ENCODE results near the gene AZIN2. TPM values are rescaled to one million over a fixed set of nuclear protein-coding genes. Genes with fewer than 3 reads are reported as not detected.
A peak's percentile ranks its signal among the peaks of the same experiment; 100 is the strongest.
"Not testable (repeated sequence)": the region's sequence is repeated elsewhere in the genome, so short reads cannot be mapped to it uniquely, and the experiment has no call there.

The AZIN2 gene
- total RNA-seq, 1 experiment from 2014 or later: 3.6 TPM

DNA sequence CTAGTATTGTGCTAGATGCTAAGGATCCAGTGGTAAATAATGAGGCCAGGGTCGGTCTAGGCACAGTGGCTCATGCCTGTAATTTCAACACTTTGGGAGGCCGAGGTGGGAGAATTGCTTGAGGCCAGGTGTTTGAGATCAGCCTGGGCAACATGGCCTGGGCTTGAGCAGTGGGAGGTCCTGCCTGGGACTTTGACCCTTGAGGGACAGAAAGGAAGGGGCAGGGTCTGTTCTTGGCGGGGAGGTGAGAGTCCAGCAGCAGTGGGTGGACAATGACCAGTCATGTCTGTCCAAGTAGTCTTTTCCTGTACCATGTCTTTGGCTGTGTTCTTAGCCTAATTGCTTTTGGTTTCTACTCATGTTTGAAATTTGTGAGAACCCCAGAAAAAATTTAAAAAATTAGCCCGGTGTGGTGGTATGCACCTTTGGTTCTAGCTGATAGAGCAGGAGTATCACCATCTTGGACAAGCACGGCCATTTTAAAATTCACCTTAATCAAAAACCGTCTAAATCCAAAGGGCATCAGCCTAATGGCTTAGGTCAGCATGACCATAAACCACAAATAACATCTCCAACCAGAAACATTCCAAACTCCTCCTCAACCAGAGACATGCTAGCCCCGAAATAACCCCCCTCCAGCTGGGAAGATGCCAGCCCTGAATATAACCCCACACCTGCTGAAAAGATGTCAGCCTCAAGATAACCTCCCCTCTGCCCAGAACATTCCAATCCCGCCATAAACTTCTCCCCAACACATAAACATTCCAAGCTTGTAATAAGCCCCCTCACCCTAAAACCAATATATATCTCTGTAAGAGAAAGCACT, 37.5 kb upstream of the AZIN2 start:
- Mint-ChIP-seq H3K9me3 (ENCODE audit: low read depth, unreplicated experiment) (no peaks in the 10 kb centered on the region), H3K36me3 (ENCODE audit: insufficient read depth, unreplicated experiment) (peaks cover 7% of the 10 kb centered on the region), H3K4me1 (ENCODE audit: low read depth, unreplicated experiment) (peaks cover 11% of the 10 kb centered on the region), H3K27me3 (ENCODE audit: unreplicated experiment) (no peaks in the 10 kb centered on the region), H3K4me3 (ENCODE audit: low read depth, unreplicated experiment) (no peak overlapping the region), H3K27ac (ENCODE audit: unreplicated experiment) (no peak overlapping the region)
- intact Hi-C loops (cut with micrococcal nuclease; ENCODE audit: unreplicated experiment): no loop called here
- TF ChIP-seq, protein P1, sequence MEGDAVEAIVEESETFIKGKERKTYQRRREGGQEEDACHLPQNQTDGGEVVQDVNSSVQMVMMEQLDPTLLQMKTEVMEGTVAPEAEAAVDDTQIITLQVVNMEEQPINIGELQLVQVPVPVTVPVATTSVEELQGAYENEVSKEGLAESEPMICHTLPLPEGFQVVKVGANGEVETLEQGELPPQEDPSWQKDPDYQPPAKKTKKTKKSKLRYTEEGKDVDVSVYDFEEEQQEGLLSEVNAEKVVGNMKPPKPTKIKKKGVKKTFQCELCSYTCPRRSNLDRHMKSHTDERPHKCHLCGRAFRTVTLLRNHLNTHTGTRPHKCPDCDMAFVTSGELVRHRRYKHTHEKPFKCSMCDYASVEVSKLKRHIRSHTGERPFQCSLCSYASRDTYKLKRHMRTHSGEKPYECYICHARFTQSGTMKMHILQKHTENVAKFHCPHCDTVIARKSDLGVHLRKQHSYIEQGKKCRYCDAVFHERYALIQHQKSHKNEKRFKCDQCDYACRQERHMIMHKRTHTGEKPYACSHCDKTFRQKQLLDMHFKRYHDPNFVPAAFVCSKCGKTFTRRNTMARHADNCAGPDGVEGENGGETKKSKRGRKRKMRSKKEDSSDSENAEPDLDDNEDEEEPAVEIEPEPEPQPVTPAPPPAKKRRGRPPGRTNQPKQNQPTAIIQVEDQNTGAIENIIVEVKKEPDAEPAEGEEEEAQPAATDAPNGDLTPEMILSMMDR (IDR thresholded peaks at IDR 0.05; ENCODE audit: unreplicated experiment): no peak
- BruUV-seq (replicated peaks): no TSS peak
- no peak for DNase-seq
- CTCF ChIA-PET: no interaction called here

DNA sequence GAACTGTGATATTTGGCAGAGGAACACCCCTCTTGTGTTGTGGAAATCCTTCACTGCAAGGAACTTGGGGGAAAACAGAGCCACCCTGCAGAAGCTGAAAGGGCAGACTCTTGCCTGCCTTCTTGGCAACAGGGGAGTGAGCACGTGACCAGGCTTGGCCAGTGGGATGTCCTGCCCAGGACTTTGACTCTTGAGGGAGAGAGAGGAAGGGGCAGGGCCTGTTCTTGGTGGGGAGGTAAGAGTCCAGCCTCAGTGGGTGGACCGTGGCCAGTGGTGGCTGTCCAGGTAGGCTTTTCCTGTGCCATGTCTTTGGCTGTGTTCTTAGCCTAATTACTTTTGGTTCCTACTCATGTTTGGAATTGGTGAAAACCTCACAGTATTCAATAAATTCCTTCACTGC, 35.7 kb upstream of the AZIN2 start:
- DNase-seq: peak; percentile 36
- Mint-ChIP-seq H3K27me3 (ENCODE audit: unreplicated experiment) (no peaks in the 10 kb centered on the region), H3K4me3 (ENCODE audit: low read depth, unreplicated experiment) (no peak overlapping the region), H3K4me1 (ENCODE audit: low read depth, unreplicated experiment) (peaks cover 12% of the 10 kb centered on the region), H3K9me3 (ENCODE audit: low read depth, unreplicated experiment) (no peaks in the 10 kb centered on the region), H3K27ac (ENCODE audit: unreplicated experiment) (no peak overlapping the region), H3K36me3 (ENCODE audit: insufficient read depth, unreplicated experiment) (peaks cover 4% of the 10 kb centered on the region)
- TF ChIP-seq, protein P1 (IDR thresholded peaks at IDR 0.05; ENCODE audit: unreplicated experiment): no peak
- no TSS peak for BruUV-seq (replicated peaks)
- CTCF ChIA-PET: no interaction called here
- intact Hi-C loops (cut with micrococcal nuclease; ENCODE audit: unreplicated experiment): no loop called here

DNA sequence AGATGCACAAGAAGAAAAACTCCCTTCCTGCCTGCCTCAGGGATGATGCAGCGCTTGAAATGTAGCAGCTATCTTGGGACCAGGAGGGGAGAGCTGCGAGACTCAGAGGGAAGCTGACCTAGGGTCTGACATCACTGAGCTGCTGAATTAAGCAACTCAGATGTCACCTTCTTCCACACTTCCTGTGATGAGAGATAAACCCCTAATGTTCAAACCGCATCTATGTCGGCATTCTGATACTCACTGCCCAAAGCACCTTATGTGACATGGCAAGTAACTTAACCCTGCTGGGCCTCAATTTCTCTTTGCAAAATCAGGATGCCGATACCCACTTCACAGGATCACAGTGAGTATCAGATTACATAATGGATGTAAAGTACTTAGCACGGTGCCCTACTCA, 35.1 kb upstream of the AZIN2 start:
- TF ChIP-seq, protein P1 (IDR thresholded peaks at IDR 0.05; ENCODE audit: unreplicated experiment): no peak
- no peaks in the 10 kb centered on the region for H3K36me3 Mint-ChIP-seq (ENCODE audit: insufficient read depth, unreplicated experiment)
- no peak overlapping the region for H3K27ac Mint-ChIP-seq (ENCODE audit: unreplicated experiment)
- H3K4me1 Mint-ChIP-seq (ENCODE audit: low read depth, unreplicated experiment): peaks cover 12% of the 10 kb centered on the region
- BruUV-seq (replicated peaks): no TSS peak
- DNase-seq: no peak
- peaks cover 2% of the 10 kb centered on the region for H3K9me3 Mint-ChIP-seq (ENCODE audit: low read depth, unreplicated experiment)
- CTCF ChIA-PET: no interaction called here
- no peak overlapping the region for H3K4me3 Mint-ChIP-seq (ENCODE audit: low read depth, unreplicated experiment)
- intact Hi-C loops (cut with micrococcal nuclease; ENCODE audit: unreplicated experiment): no loop called here
- H3K27me3 Mint-ChIP-seq (ENCODE audit: unreplicated experiment): no peaks in the 10 kb centered on the region

DNA sequence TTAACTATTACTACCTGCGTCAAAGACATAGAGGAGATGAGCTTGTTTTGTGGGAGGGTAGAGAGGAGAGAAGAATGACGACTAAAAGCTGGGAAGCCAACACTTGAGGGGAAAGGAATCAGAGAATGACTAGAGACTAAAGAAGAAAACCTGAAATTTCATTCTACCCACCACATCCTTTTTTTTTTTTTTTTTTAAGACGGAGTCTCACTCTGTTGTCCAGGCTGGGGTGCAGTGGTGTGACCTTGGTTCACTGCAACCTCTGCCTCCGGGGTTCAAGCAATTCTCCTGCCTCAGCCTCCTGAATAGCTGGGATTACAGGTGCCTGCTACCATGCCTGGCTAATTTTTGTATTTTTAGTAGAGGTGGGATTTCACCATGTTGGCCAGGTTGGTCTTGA, 34.7 kb upstream of the AZIN2 start:
- H3K27ac Mint-ChIP-seq (ENCODE audit: unreplicated experiment); intact Hi-C loops (cut with micrococcal nuclease; ENCODE audit: unreplicated experiment); DNase-seq; BruUV-seq (replicated peaks); H3K27me3 Mint-ChIP-seq (ENCODE audit: unreplicated experiment); H3K9me3 Mint-ChIP-seq (ENCODE audit: low read depth, unreplicated experiment); H3K36me3 Mint-ChIP-seq (ENCODE audit: insufficient read depth, unreplicated experiment); H3K4me3 Mint-ChIP-seq (ENCODE audit: low read depth, unreplicated experiment); CTCF ChIA-PET: not testable (repeated sequence)
- peaks cover 12% of the 10 kb centered on the region for H3K4me1 Mint-ChIP-seq (ENCODE audit: low read depth, unreplicated experiment)

DNA sequence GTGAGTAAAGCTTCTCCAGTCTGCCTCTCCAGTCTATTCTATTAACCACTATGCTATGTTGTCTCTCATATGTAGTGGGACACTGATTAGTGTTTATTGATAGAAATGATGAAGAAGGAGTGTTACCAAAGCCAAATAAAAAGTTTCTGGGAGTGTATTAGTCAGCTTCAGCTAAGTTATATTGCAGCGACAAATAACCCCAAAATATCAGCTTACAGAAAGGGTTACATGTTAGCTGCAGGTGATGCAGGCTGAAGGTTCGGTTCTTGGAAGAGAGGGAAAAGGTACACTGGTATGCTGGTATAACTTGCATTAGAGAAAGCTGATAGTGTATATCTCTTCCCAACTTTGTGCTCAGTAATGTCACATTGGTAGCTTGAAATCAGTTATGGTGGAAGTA, 33.7 kb upstream of the AZIN2 start:
- TF ChIP-seq, protein P1 (IDR thresholded peaks at IDR 0.05; ENCODE audit: unreplicated experiment): no peak
- Mint-ChIP-seq H3K4me3 (ENCODE audit: low read depth, unreplicated experiment) (no peak overlapping the region), H3K27ac (ENCODE audit: unreplicated experiment) (no peak overlapping the region), H3K4me1 (ENCODE audit: low read depth, unreplicated experiment) (peaks cover 12% of the 10 kb centered on the region), H3K9me3 (ENCODE audit: low read depth, unreplicated experiment) (peaks cover 2% of the 10 kb centered on the region), H3K27me3 (ENCODE audit: unreplicated experiment) (no peaks in the 10 kb centered on the region), H3K36me3 (ENCODE audit: insufficient read depth, unreplicated experiment) (no peaks in the 10 kb centered on the region)
- CTCF ChIA-PET: no interaction called here
- intact Hi-C loops (cut with micrococcal nuclease; ENCODE audit: unreplicated experiment): no loop called here
- no peak for DNase-seq
- BruUV-seq (replicated peaks): no TSS peak
